Spleen (tissue), 7 donors: ENCODE data around the gene TMEM182.

Experiments
- POLR2A ChIP-seq, 3 donors: fragments of 450-650 bp; IDR thresholded peaks; one replicate each; pipeline ENCODE4 v1.5.1; 2017; ENCODE audit warnings: antibody characterized with exemption in 3 of 3, mild to moderate bottlenecking in 1 of 3
- POLR2AphosphoS5 ChIP-seq, 3 donors: sonication (generic); formaldehyde crosslinking; IDR thresholded peaks; one replicate each; pipeline ENCODE4 v1.5.1; 2017; ENCODE audit warnings: antibody characterized with exemption in 3 of 3
- TF ChIP-seq, protein P1 (sequence below), 11 experiments: fragments of 200-600 bp in 7 of 11; fragments of 450-650 bp in 4 of 11; sonication (generic) in 4 of 11; IDR thresholded peaks in 8 of 11; conservative IDR thresholded peaks in 3 of 11; 1 replicate in 7 of 11; 2 replicates in 4 of 11; pipeline versions ENCODE4 v1.4.0 to v1.8.0; 2016 to 2021; ENCODE audit warnings: antibody characterized with exemption in 11 of 11, inconsistent platforms in 4 of 11, mild to moderate bottlenecking in 1 of 11
- donor health status: DM: no; HTN: no; CAD: no; lungs with moderate emphysema.
- donor health status: DM: no; HTN: no; CAD: no.
- donor health status: DM: no; HTN: no; CAD: no.

- TF ChIP-seq POLR2A (IDR thresholded peaks at IDR 0.05) (no peak), POLR2AphosphoS5 (IDR thresholded peaks at IDR 0.05) (no peak)
- TF ChIP-seq, protein P1, sequence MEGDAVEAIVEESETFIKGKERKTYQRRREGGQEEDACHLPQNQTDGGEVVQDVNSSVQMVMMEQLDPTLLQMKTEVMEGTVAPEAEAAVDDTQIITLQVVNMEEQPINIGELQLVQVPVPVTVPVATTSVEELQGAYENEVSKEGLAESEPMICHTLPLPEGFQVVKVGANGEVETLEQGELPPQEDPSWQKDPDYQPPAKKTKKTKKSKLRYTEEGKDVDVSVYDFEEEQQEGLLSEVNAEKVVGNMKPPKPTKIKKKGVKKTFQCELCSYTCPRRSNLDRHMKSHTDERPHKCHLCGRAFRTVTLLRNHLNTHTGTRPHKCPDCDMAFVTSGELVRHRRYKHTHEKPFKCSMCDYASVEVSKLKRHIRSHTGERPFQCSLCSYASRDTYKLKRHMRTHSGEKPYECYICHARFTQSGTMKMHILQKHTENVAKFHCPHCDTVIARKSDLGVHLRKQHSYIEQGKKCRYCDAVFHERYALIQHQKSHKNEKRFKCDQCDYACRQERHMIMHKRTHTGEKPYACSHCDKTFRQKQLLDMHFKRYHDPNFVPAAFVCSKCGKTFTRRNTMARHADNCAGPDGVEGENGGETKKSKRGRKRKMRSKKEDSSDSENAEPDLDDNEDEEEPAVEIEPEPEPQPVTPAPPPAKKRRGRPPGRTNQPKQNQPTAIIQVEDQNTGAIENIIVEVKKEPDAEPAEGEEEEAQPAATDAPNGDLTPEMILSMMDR (IDR thresholded peaks at IDR 0.05 in 8 of 11, conservative IDR thresholded peaks at IDR 0.05 in 3 of 11), result no peak
Observed at GRCh38 chr2:102784940-102785339, 23.1 kb downstream of the TMEM182 start.
